ENCODE data around the gene GPS1. TPM values are rescaled to one million over a fixed set of nuclear protein-coding genes. Genes with fewer than 3 reads are reported as not detected.
A peak's percentile ranks its signal among the peaks of the same experiment; 100 is the strongest.

Gene GPS1
- total and polyA plus RNA-seq, 10 of the 15 experiments (the other 5 are each of a cell fraction or from before 2014, with no cell fraction given): 2.2 to 146 (median 77.7) TPM

- Histone ChIP-seq H3K9me3 (replicated peaks; ENCODE audit: control insufficient read depth, insufficient read depth, low read length) (no peaks in the 10 kb centered on the region), H3K4me3 (no peak overlapping the region), H3K4me1 (ENCODE audit: control insufficient read depth, insufficient read depth, low read length) (no peaks in the 10 kb centered on the region), H3K4me2 (ENCODE audit: control insufficient read depth, insufficient read depth) (no peak overlapping the region), H3K79me2 (ENCODE audit: control insufficient read depth, insufficient read depth, low read length) (no peaks in the 10 kb centered on the region), H3K27me3 (replicated peaks in 1 of 2; ENCODE audit: control insufficient read depth in 2 of 2, insufficient read depth in 2 of 2, low read length in 1 of 2) (no peaks in the 10 kb centered on the region), H3K9ac (ENCODE audit: control insufficient read depth, insufficient read depth, low read length) (no peak overlapping the region), H4K20me1 (ENCODE audit: control insufficient read depth, insufficient read depth) (no peaks in the 10 kb centered on the region), H3K36me3 (ENCODE audit: control insufficient read depth in 2 of 2, insufficient read depth in 2 of 2, low read length in 1 of 2) (no peaks in the 10 kb centered on the region), H2AFZ (ENCODE audit: control insufficient read depth, low read depth, low read length) (no peak overlapping the region), H3K27ac (ENCODE audit: control insufficient read depth, insufficient read depth) (no peak overlapping the region)
- intact Hi-C loops (cut with micrococcal nuclease; ENCODE audit: unreplicated experiment): no loop called here
- 87% methylated on average over 15 of the region's 20 CpGs for WGBS (ENCODE audit: insufficient coverage, insufficient replicate concordance, low lambda C conversion rate, missing lambda C conversion rate)
- SMC1A ChIA-PET (ENCODE audit: uncharacterized antibody, unreplicated experiment): no interaction called here
- in situ Hi-C loops (cut with MboI): no loop called here
- RAD21 ChIA-PET (ENCODE audit: unreplicated experiment): no interaction called here
- no peak for FAIRE-seq
- POLR2A ChIA-PET: no interaction called here
- no TSS peak for BruUV-seq (replicated peaks)
- CTCF ChIA-PET: no interaction called here
- DNase-seq (ENCODE audit: low read depth, low spot score): no peak
- ATAC-seq: no peak
- no peak for TF ChIP-seq POLR2AphosphoS5 (IDR thresholded peaks at IDR 0.05; ENCODE audit: low read length)
- TF ChIP-seq POLR2A (IDR thresholded peaks at IDR 0.05; ENCODE audit: low read depth, low read length): 0 out of 2 replicates have a peak, but pooled peaks have one; percentile 3
- no peak for TF ChIP-seq ZNF622 (IDR thresholded peaks at IDR 0.05)
- TF ChIP-seq MXI1 (IDR thresholded peaks at IDR 0.05; ENCODE audit: low read depth, low read length): no peak
- TF ChIP-seq BHLHE40 (IDR thresholded peaks at IDR 0.05; ENCODE audit: borderline replicate concordance in 1 of 2, low read depth in 2 of 2, low read length in 1 of 2): no peak
- no peak for TF ChIP-seq ZNF687 (IDR thresholded peaks at IDR 0.05)
- TF ChIP-seq IKZF1 (conservative IDR thresholded peaks at IDR 0.05): no peak
- TF ChIP-seq IRF5 (IDR thresholded peaks at IDR 0.05; ENCODE audit: borderline replicate concordance): no peak
Observed at GRCh38 chr17:82012261-82012639, 39.4 kb upstream of the GPS1 start.
